Measurements from ENCODE around the gene ZFYVE9.

DNA sequence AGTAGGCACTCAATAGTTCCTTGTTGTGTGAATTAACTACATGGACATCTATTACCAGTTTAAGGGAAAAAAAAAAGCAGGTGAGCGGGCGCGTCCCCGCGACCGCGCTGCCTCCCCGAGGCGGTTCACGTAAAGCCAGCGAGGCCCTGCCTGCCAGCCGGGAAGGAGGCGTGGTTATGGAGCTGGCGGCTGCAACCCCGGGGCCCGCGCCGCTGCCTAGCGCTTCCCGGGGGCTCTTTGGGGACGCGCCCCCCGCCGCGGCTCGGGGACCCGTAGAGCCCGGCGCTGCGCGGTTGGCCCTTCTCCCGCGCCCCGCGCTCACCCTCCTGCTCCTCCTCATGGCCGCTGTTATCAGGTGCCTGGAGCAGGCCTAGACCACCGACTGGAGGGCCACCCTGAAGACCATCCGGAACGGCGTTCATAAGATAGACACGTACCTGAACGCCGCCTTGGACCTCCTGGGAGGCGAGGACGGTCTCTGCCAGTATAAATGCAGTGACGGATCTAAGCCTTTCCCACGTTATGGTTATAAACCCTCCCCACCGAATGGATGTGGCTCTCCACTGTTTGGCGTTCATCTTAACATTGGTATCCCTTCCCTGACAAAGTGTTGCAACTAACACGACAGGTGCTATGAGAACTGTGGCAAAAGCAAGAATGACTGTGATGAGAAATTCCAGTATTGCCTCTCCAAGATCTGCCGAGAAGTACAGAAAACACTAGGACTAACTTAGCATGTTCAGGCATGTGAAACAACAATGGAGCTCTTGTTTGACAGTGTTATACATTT, 226.7 kb downstream of the ZFYVE9 start:
- TF ChIP-seq ZNF211 (tag by site-specific recombination; IDR thresholded peaks at IDR 0.05; ENCODE audit: low read depth): no peak
- 0 out of 2 replicates have a peak, but pooled peaks have one; percentile 30 for TF ChIP-seq CTCF (tag by site-specific recombination; IDR thresholded peaks at IDR 0.05)
- TF ChIP-seq ZBTB7A (tag by site-specific recombination; IDR thresholded peaks at IDR 0.05; ENCODE audit: low read depth): no peak
- TF ChIP-seq ZNF660 (tag by site-specific recombination; IDR thresholded peaks at IDR 0.05): 0 out of 2 replicates have a peak, but pooled peaks have one; percentile 41

All from HEK293 (cell line).